ENCODE measurements around the gene MEX3D. TPM values are rescaled to one million over a fixed set of nuclear protein-coding genes. Genes with fewer than 3 reads are reported as not detected.

Gene MEX3D
- total and polyA plus RNA-seq, 2 donors (not counting 1 experiment from before 2014, with no cell fraction given) = 0.73 to 3.0 TPM

DNA sequence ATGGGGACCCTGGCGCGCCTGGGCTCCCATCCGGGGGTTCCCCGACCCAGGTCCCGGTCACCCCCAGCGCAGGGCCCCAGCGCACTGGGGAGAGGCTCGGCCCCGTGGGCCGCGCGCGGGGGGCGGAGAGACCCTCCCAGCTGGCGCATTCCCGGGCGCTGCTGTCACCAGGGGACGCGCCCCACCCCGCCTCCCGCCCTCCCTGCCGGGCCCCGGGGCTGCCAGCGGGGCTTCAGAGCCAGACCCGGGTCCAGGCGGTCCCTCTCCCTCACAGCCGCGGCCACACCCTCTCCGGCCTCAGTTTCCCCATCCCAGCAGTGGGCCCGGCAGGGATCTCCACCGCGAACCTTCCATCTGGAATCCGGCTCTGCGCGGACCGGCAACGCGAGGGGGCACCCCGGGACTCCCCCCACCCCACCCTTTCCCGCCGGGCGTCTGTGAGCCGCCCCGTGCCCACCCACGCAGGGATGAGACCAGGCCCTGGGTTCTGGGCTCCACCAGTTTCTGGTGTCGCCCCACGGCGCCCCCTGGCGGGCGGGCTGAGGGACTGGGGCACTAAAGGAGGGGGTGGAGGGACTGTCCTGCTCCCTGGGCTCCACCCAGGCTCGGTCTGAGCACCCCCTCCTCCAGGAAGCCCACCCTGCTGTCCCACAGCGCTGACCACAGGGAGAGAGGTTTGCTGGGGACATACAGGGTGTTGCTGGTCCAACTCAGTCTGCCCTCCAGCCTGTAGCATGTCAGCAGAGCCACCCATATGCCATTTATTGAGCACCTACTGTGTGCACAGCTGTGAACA, 54.4 kb downstream of the MEX3D start:
- H3K27me3 ChIP-seq (replicated peaks in 1 of 4; ENCODE audit: control extremely low read depth in 1 of 4, control insufficient read depth in 3 of 4, insufficient read depth in 4 of 4, low read length in 3 of 4) = peaks cover 0 to 58% (median 13%) of the 10 kb centered on the region in 4 experiments
- peak overlapping the region in 3 of 5 experiments; percentile 8 to 25 (median 17) for H3K4me3 ChIP-seq (ENCODE audit: control extremely low read depth in 1 of 5, extremely low read depth in 1 of 5, insufficient read depth in 1 of 5, low read depth in 2 of 5, low read length in 4 of 5)
- CTCF ChIA-PET = no interaction called here
- H3K9me3 Mint-ChIP-seq (ENCODE audit: insufficient read depth) = no peaks in the 10 kb centered on the region
- 15% methylated on average over 48 of the region's 52 CpGs for WGBS (ENCODE audit: insufficient coverage)
- DNase-seq (peak; percentile 63), ATAC-seq (ENCODE audit: low read depth) (peak; percentile 63)
- H3K4me1 Mint-ChIP-seq = peaks cover 5% of the 10 kb centered on the region
- peaks cover 9 to 13% of the 10 kb centered on the region in 2 donors for H3K4me1 ChIP-seq (ENCODE audit: control insufficient read depth in 2 of 2, insufficient read depth in 2 of 2, low read length in 2 of 2)
- no peak overlapping the region for H3K27ac Mint-ChIP-seq
- H3K79me2 ChIP-seq (ENCODE audit: control insufficient read depth, insufficient read depth, low read length) = no peaks in the 10 kb centered on the region
- H2AFZ ChIP-seq (ENCODE audit: insufficient read depth, low read depth, low read length, poor library complexity, severe bottlenecking) = no peak overlapping the region
- POLR2A ChIA-PET = no interaction called here
- no peak overlapping the region for H3K27ac ChIP-seq (ENCODE audit: low read length in 2 of 2)
- intact Hi-C loops (cut with micrococcal nuclease) = no loop called here
- H3K36me3 ChIP-seq (replicated peaks in 1 of 2; ENCODE audit: control extremely low read depth in 1 of 2, control insufficient read depth in 1 of 2, extremely low read depth in 1 of 2, insufficient read depth in 2 of 2, low read length in 1 of 2) = no peaks in the 10 kb centered on the region
- peak overlapping the region; percentile 41 for H3K4me3 Mint-ChIP-seq
- H3K9me3 ChIP-seq (ENCODE audit: control extremely low read depth in 1 of 3, control insufficient read depth in 2 of 3, insufficient read depth in 1 of 3, low read length in 2 of 3) = peaks cover 0 to 37% (median 0%) of the 10 kb centered on the region in 3 donors
- no peak overlapping the region for H3K9ac ChIP-seq (ENCODE audit: low read length)
- peaks cover 38% of the 10 kb centered on the region for H3K27me3 Mint-ChIP-seq
- H4K20me1 ChIP-seq (ENCODE audit: control insufficient read depth, insufficient read depth, low read length, poor library complexity, severe bottlenecking) = no peaks in the 10 kb centered on the region
- peak overlapping the region; percentile 74 for H3K4me2 ChIP-seq (replicated peaks; ENCODE audit: low read depth, low read length, poor library complexity, severe bottlenecking)
- TF ChIP-seq, protein P1, sequence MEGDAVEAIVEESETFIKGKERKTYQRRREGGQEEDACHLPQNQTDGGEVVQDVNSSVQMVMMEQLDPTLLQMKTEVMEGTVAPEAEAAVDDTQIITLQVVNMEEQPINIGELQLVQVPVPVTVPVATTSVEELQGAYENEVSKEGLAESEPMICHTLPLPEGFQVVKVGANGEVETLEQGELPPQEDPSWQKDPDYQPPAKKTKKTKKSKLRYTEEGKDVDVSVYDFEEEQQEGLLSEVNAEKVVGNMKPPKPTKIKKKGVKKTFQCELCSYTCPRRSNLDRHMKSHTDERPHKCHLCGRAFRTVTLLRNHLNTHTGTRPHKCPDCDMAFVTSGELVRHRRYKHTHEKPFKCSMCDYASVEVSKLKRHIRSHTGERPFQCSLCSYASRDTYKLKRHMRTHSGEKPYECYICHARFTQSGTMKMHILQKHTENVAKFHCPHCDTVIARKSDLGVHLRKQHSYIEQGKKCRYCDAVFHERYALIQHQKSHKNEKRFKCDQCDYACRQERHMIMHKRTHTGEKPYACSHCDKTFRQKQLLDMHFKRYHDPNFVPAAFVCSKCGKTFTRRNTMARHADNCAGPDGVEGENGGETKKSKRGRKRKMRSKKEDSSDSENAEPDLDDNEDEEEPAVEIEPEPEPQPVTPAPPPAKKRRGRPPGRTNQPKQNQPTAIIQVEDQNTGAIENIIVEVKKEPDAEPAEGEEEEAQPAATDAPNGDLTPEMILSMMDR (IDR thresholded peaks at IDR 0.05) = peak; percentile 69
- TF ChIP-seq EZH2 (IDR thresholded peaks at IDR 0.05; ENCODE audit: borderline replicate concordance, insufficient read depth, low read depth, low read length, poor library complexity, severe bottlenecking) = no peak
